Lower lobe of right lung (tissue), 2 donors: Measurements from ENCODE around the gene SFRP5. TPM values are rescaled to one million over a fixed set of nuclear protein-coding genes. Genes with fewer than 3 reads are reported as not detected.

Source experiments
- ATAC-seq, 2 donors: fragments of 200-7000 bp; cut with Tn5 transposase; one replicate each; pipeline ENCODE4 v1.9.1; 2020 to 2022; ENCODE audit warnings: mild to moderate bottlenecking in 2 of 2, moderate library complexity in 2 of 2
- DNase-seq: peaks from one replicate; pipeline ENCODE4 v3.0.0-alpha.2; 2020
- H3K27ac ChIP-seq: fragments of 200-600 bp; one replicate; pipeline ENCODE4 v1.8.0; 2022
- H3K27me3 ChIP-seq: fragments of 200-600 bp; one replicate; pipeline ENCODE4 v1.8.0; 2022; ENCODE audit warnings: low read depth
- H3K36me3 ChIP-seq: fragments of 200-600 bp; one replicate; pipeline ENCODE4 v1.8.0; 2022; ENCODE audit warnings: mild to moderate bottlenecking
- H3K4me1 ChIP-seq: fragments of 200-600 bp; one replicate; pipeline ENCODE4 v1.8.0; 2022
- H3K4me3 ChIP-seq: fragments of 200-600 bp; one replicate; pipeline ENCODE4 v1.8.0; 2022; ENCODE audit warnings: mild to moderate bottlenecking
- H3K9me3 ChIP-seq: fragments of 200-600 bp; one replicate; pipeline ENCODE4 v1.8.0; 2022
- intact Hi-C: fragments of 100-400 bp; cut with DNase I; formaldehyde crosslinking; loops from one replicate; pipeline ENCODE4 v1.11.0; 2022
- total RNA-seq: library from RNA; stranded (reverse); fragmentation: NEBNext Ultra II Directional; extraction: Animal tissue kit (Norgen Biotek cat#: 25700); gene quantifications from one replicate; pipeline ENCODE4 v1.2.1, GENCODE V29; 2021
- TF ChIP-seq, protein P1 (sequence below): fragments of 200-600 bp; IDR thresholded peaks from one replicate; pipeline ENCODE4 v1.8.0; 2022; ENCODE audit warnings: antibody characterized with exemption, mild to moderate bottlenecking
- donor health status: DM: no; HTN: yes; CAD: no; lungs with severe emphysema.

The SFRP5 gene
- total RNA-seq, 1 donor from 2014 or later, result 0.27 TPM

DNA sequence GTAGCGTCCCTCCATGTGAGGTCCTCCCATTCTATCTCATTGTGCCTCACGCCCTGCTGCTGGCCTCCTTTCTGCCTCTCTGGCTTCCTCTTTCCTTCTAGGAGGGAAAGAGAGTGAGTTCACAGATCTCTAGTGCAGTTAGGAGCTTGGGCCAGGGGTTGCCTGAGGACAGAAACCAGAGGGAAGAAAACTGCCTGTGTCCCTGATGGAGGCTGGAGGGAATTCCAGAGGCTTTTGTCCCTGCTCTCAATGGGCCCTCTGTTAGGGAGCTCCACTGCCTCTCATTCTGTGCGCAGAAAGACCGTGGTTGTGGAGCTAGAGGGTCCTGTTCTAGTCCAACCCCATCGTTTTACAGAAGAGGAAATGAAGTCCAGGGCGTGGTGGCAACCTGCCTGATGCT, 53.6 kb downstream of the SFRP5 start:
- ATAC-seq, result no peak
- H3K9me3 ChIP-seq, result no peaks in the 10 kb centered on the region
- DNase-seq, result no peak
- H3K27ac ChIP-seq, result peak overlapping the region; percentile 58
- H3K4me3 ChIP-seq, result no peak overlapping the region
- H3K36me3 ChIP-seq, result peaks cover 17% of the 10 kb centered on the region
- no peaks in the 10 kb centered on the region for H3K27me3 ChIP-seq
- H3K4me1 ChIP-seq, result peaks cover 46% of the 10 kb centered on the region
- intact Hi-C loops, result no loop called here
- TF ChIP-seq, protein P1, sequence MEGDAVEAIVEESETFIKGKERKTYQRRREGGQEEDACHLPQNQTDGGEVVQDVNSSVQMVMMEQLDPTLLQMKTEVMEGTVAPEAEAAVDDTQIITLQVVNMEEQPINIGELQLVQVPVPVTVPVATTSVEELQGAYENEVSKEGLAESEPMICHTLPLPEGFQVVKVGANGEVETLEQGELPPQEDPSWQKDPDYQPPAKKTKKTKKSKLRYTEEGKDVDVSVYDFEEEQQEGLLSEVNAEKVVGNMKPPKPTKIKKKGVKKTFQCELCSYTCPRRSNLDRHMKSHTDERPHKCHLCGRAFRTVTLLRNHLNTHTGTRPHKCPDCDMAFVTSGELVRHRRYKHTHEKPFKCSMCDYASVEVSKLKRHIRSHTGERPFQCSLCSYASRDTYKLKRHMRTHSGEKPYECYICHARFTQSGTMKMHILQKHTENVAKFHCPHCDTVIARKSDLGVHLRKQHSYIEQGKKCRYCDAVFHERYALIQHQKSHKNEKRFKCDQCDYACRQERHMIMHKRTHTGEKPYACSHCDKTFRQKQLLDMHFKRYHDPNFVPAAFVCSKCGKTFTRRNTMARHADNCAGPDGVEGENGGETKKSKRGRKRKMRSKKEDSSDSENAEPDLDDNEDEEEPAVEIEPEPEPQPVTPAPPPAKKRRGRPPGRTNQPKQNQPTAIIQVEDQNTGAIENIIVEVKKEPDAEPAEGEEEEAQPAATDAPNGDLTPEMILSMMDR, result no peak

DNA sequence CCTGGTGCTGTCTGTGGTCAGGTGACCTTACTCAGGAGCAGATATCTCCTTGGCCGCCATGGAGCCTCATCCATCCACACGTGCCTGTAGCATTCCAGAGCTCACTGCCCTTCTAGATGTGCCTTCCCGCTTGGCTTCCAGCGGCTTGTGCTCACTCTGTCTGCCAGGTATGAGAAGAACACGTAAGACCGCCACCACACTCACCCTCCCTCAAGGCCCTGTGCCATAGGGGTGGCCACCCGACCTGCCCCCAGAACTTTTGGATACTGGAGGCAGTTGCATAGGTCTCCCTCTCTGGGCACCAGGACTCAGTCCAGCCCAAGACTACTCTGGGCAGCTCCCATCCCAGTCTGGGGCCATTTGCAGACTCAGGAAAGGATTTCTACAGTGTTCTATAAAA, 54.2 kb downstream of the SFRP5 start:
- DNase-seq (no peak), ATAC-seq (no peak)
- Histone ChIP-seq H3K27ac (peak overlapping the region; percentile 58), H3K4me1 (peaks cover 51% of the 10 kb centered on the region), H3K36me3 (peaks cover 17% of the 10 kb centered on the region), H3K4me3 (no peak overlapping the region), H3K27me3 (no peaks in the 10 kb centered on the region), H3K9me3 (no peaks in the 10 kb centered on the region)
- TF ChIP-seq, protein P1, result no peak
- intact Hi-C loops, result no loop called here

Other genes with a start within 250 kb of the SFRP5 start
- gene ANKRD2, start 199.2 kb downstream of the SFRP5 start, total RNA-seq, result 0.35 TPM
- 1.1 TPM for gene HOGA1, start 187.6 kb downstream of the SFRP5 start, total RNA-seq
- not detected for gene C10orf62, start 182.3 kb downstream of the SFRP5 start, total RNA-seq
- 5.4 TPM for gene MORN4, start 138.5 kb downstream of the SFRP5 start, total RNA-seq
- 29.7 TPM for gene PI4K2A, start 131.3 kb downstream of the SFRP5 start, total RNA-seq
- gene AVPI1, start 84.8 kb downstream of the SFRP5 start, total RNA-seq, result 22.6 TPM
- gene MARVELD1, start 58.3 kb downstream of the SFRP5 start, total RNA-seq, result 36.5 TPM
- 28.3 TPM for gene ZFYVE27, start 34.9 kb downstream of the SFRP5 start, total RNA-seq
- gene GOLGA7B, start 77.8 kb upstream of the SFRP5 start, total RNA-seq, result 1.0 TPM